ENCODE results near the gene TFPT.

Gene TFPT

DNA sequence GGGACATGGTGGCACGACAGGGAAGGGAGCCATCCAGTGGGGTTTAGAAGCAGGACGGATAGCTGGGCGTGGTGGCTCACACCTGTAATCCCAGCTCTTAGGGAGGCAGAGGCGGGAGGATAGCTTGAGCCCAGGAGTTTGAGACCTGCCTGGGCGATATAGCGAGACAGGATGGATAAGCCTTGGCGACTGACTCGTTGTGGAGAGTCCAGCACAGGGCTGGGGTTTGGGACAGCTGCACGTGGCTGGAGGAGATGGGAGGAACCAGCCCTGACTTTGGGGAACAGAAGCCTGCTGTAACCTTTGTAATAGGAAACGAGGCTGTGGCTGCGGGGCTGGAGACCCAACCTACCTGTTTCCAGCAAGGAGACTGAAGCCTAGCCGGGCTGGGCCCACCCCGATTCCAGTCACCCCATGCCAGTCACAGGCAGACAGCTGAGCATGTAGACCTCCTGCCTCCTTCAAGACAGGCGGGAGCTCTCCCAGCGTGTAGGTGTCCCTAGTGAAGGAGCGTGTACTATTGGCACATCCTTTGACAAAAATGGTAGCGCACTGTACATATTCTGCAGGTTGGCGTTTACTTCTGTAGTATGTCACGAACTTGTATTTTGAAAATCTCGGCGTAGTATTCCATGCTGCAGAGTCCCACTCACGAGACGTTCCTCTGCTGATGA lies 36.0 kb upstream of the TFPT start:
- in situ Hi-C loops (cut with HindIII; ENCODE audit: low pct_ligation_motif_present, low pct_unique_long_range_greater_than_20kb, low sequenced_read_pairs) = no loop called here
- DNase-seq = no peak

GRCh38 chr19:54149021-54149812 lies 33.8 kb upstream of the TFPT start:
- DNase-seq = no peak
- in situ Hi-C loops (cut with HindIII; ENCODE audit: low pct_ligation_motif_present, low pct_unique_long_range_greater_than_20kb, low sequenced_read_pairs) = no loop called here

GRCh38 chr19:54148158-54148557 lies 32.7 kb upstream of the TFPT start:
- in situ Hi-C loops (cut with HindIII; ENCODE audit: low pct_ligation_motif_present, low pct_unique_long_range_greater_than_20kb, low sequenced_read_pairs) = no loop called here
- DNase-seq = no peak

GRCh38 chr19:54147676-54148075 lies 32.2 kb upstream of the TFPT start:
- in situ Hi-C loops (cut with HindIII; ENCODE audit: low pct_ligation_motif_present, low pct_unique_long_range_greater_than_20kb, low sequenced_read_pairs) = no loop called here
- DNase-seq = no peak

DNA sequence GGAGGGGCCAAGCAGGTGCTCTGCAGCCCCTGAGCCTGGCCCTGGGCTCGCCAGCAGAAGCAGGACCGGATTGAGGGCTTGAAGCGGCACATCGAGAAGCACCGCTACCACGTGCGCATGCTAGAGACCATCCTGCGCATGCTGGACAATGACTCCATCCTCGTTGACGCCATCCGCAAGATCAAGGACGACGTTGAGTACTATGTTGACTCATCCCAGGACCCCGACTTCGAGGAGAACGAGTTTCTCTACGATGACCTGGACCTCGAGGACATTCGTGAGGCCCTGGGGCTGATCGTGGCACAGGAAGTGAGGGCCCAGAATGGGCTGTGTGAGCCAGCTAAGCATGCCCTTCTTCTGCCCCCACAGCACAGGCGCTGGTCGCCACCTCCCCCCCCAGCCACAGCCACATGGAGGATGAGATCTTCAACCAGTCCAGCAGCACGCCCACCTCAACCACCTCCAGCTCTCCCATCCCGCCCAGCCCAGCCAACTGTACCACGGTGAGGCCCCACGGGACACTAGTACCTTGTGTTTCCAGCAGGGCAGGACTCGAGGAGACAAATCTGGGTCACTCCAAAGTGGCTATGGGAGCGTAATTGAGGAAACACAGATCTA lies 30.2 kb upstream of the TFPT start:
- DNase-seq = no peak
- in situ Hi-C loops (cut with HindIII; ENCODE audit: low pct_ligation_motif_present, low pct_unique_long_range_greater_than_20kb, low sequenced_read_pairs) = no loop called here

DNA sequence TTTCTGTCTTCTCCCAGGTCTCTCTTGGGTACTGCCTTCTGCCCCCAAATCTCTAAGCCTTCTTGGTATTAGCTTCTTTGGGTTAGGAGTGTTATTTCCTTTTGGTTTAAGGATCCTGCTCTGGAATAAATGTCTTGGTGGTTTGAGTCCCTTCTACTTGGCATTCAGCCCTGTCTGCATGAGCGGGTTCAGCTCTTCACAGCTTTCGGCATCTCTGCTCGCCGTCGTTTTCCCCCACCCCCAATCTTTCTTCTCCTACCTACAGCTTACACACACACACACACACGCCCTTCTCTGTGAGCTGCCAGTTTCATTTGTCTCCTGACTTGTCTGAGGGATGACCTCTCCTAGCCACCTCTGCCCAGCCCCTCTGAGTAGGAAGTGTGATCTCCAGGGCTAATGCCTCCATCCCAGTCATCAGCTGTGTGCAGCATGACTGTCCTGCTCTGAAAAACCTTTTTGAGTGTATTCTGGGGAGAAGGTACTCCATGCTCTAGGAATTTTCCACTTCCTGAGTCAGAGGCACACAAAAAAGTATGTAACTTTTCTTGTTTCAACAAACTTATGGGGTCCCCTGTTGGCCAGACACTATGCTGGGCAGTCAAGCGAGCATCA lies 26.8 kb upstream of the TFPT start:
- in situ Hi-C loops (cut with HindIII; ENCODE audit: low pct_ligation_motif_present, low pct_unique_long_range_greater_than_20kb, low sequenced_read_pairs) = no loop called here
- no peak for DNase-seq

DNA sequence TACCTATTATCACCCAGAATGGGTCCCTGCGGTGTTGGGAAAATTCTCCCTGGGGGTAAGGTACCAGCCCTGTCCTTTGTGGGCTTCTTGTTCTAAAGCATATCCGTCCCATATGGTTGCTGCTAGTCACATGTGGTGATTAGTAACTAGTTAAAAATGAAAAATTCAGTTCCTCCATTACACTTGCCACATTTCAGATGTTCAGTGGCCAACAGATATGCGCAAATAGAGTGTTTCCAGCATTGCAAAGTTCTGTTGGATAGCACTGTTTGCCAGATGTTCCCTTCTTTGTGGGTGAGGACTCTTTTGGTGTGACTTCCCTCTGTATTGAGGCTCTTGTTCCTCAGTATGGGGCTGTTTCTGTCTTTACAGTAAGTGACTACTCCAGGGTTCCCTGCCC lies 25.9 kb upstream of the TFPT start:
- in situ Hi-C loops (cut with HindIII; ENCODE audit: low pct_ligation_motif_present, low pct_unique_long_range_greater_than_20kb, low sequenced_read_pairs) = no loop called here
- no peak for DNase-seq

DNA sequence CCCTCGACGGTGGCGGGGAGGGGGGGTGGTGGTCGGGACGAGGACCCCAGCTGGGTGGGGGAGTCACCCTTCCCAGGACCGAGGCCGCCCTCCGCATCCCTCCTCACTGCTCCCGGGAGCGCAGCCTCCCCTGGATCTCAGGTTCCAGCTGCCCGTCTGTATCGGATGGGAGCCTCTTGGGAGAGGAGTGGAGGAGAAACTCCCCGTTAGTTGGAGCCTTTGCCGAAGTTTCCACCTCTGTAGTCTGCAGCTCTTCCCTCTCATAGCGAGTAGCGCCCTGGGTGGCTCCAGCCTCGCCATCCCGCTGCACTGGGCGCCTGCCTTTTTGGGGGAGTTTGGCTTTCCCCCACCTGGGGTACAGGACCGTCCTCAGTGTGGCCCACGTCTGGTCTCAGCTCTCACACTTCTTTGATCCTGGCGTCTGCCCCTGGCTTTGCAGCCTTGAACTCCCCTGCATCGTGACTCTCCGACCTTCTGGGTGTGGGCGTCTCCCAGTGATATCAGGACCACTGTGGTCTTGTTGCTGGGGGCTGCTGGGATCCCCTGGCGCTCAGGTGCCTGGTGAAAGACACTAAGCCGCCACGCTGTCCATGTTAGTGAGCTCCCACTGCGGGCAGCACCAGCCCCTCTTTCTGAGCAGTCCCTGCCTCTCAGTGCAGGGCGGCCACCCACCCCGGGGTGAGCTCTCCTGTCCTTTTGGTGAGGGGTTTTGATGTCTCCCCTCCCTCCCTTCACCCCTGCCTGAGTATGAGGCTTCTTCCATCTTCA lies 23.2 kb upstream of the TFPT start:
- in situ Hi-C loops (cut with HindIII; ENCODE audit: low pct_ligation_motif_present, low pct_unique_long_range_greater_than_20kb, low sequenced_read_pairs) = no loop called here
- no peak for DNase-seq

- peak; percentile 19 for DNase-seq
Measured at GRCh38 chr19:54137699-54138488, 22.4 kb upstream of the TFPT start, which contains the start of gene CNOT3. CNOT3 (plus strand) TSS chr19:54137762; CDS start chr19:54142979, 5,217 bp downstream.

DNA sequence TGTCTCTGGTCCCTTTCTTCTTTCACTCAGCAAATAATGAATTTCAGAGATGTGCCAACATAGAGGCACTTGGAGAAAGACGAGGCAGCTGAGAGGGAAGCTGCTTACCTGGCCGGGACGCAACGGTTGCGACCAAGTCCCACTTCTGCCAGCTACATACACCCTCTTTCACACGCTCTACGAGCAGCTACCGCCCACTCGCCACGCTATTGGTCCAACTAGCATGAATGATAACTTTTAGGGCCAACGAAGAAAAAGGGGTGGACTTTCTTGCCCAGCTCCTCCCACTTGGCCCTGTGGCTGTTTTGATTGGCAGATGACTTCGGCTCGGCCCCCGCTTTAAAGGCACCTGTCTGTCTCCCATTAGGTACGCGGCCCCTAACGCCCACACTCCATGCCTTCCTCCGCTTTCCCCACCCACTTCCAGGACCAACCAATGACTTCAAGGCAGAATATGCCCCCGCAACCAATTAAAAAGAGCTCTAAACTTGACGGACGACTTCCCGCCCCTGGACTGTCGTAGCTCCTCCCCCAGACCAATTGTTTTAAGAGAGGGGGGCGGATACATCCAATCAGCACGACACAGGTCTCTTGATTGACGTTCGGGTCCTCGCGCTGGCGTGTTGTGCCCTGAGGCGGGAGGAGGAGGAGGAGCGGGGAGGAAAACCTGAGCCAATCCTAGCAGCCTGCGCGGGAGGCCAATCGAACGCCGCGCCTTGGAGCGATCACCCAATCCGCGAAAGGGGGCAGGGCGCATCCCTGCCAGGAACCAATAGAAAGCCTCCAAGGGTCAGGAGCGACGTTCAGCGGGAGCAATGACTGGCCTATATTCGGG lies 21.6 kb upstream of the TFPT start:
- DNase-seq = peak; percentile 98
- in situ Hi-C loops (cut with HindIII; ENCODE audit: low pct_ligation_motif_present, low pct_unique_long_range_greater_than_20kb, low sequenced_read_pairs) = no loop called here

More at GRCh38 chr19:54137699-54138488, 22.4 kb upstream of the TFPT start, which contains the start of gene CNOT3:
- in situ Hi-C loops (cut with HindIII; ENCODE audit: low pct_ligation_motif_present, low pct_unique_long_range_greater_than_20kb, low sequenced_read_pairs) = no loop called here

- in situ Hi-C loops (cut with HindIII; ENCODE audit: low pct_ligation_motif_present, low pct_unique_long_range_greater_than_20kb, low sequenced_read_pairs) = no loop called here
- DNase-seq = no peak
Measured at GRCh38 chr19:54136086-54136863, 20.8 kb upstream of the TFPT start.

GRCh38 chr19:54133957-54134590 lies 18.6 kb upstream of the TFPT start:
- no peak for DNase-seq
- in situ Hi-C loops (cut with HindIII; ENCODE audit: low pct_ligation_motif_present, low pct_unique_long_range_greater_than_20kb, low sequenced_read_pairs) = no loop called here

DNA sequence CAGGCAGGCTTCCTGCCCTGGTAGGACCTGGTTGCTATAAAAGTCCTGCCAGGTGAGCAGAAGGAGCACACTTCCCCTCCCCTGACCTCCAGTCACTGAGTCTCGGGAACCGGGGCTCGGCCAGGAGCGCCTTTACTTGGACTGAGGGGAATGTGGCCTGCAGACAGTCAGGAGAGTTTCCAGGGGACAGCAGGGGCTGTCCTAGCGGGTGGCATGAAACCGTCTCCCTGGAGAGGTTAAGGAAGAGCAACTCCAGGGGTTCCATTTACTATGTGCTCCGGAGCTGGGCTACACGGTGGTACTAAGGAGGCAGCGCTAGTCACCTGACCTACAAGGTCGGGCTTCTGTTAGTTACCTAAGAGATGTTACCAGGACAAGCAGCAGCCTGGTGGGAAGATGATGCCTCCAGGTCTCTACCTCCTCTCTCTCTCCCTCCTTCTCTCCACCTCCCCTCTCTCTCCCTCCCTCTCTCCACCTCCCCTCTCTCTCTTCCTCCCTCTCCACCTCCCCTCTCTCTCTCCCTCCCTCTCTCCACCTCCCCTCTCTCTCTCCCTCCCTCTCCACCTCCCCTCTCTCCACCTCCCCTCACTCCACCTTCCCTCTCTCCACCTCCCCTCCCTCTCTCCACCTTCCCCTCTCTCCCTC lies 18.0 kb upstream of the TFPT start:
- DNase-seq = peak; percentile 62
- in situ Hi-C loops (cut with HindIII; ENCODE audit: low pct_ligation_motif_present, low pct_unique_long_range_greater_than_20kb, low sequenced_read_pairs) = no loop called here

- no peak for DNase-seq
- in situ Hi-C loops (cut with HindIII; ENCODE audit: low pct_ligation_motif_present, low pct_unique_long_range_greater_than_20kb, low sequenced_read_pairs) = no loop called here
Measured at GRCh38 chr19:54129617-54129996, 14.2 kb upstream of the TFPT start.

DNA sequence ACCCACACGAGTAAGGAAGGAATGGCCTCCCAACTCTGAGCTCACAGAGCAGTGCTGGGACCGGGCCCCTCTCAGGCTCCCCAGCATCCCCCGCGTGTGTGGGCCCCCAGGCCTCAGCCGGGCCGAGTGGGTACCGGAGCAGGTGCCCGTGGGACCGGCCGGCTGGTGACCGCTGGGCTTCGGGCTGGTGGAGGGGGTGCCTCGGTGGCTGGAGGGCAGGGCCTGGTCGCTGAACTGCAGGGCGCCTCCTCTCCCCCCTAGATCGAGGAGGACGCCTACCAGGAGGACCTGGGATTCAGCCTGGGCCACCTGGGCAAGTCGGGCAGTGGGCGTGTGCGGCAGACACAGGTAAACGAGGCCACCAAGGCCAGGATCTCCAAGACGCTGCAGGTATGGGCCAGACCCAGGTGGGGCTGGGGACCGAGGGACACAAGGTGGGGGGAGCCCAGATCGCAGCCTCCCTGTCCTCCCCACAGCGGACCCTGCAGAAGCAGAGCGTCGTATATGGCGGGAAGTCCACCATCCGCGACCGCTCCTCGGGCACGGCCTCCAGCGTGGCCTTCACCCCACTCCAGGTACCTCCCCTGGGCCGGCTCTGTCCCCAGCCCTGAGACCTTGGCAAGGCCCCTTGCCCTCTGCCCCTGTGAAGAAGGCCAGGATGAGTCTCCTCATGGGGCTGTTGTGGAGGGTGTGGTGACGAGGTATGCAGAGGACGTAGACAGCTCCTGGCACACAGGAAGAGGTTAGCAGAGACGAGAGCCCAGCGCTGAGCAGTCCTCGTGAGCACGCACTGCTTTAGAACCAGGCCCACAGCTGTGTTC lies 13.5 kb upstream of the TFPT start:
- no peak for DNase-seq
- in situ Hi-C loops (cut with HindIII; ENCODE audit: low pct_ligation_motif_present, low pct_unique_long_range_greater_than_20kb, low sequenced_read_pairs) = no loop called here

All from ACHN (cell line).